OCI-LY7 (cell line): Measurements from ENCODE around the gene MARCHF5.

Experiments used
- EZH2phosphoT487 ChIP-seq: fragments of 200-600 bp; sonication (generic); IDR thresholded peaks from 2 replicates; pipeline ENCODE4 v1.6.1; 2018; ENCODE audit warnings: low read depth, borderline replicate concordance, mild to moderate bottlenecking, mixed run types, antibody characterized with exemption, low read length, moderate library complexity, mixed read lengths
- TF ChIP-seq, protein P1 (sequence below): fragments of 200-600 bp; sonication (generic); conservative IDR thresholded peaks from 2 replicates; pipeline ENCODE4 v1.5.1; 2014; ENCODE audit warnings: mild to moderate bottlenecking, antibody characterized with exemption, low read length, moderate library complexity, mixed read lengths

DNA sequence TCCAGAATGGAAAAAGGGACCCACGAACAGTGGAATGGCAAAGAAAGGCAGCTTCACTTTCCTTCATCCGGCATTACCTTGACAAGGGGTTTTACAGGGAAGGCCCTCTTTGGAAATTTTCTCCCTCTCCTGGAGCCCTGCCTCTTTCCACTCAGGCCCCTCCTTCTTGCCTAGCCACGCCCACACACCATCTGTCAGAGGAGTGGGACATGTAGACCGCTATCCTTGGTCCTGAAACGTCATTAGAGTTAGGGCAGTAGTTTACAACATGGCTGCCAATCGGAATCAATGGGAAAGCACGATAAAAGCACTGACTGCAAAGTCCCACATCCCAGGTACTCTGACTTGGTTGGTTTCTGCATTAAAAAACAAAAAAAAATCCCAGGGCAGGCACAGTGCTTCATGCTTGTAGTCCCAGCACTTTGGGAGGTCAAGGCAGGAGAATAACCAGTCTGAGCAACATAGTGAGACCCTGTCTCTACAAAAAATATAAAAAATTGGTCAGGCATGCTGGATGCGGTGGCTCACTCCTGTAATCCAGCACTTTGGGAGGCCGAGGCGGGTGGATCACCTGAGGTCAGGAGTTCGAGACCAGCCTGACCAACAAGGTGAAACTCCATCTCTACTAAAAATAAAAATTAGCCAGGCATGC is 96.4 kb downstream of the MARCHF5 start:
- TF ChIP-seq, protein P1, sequence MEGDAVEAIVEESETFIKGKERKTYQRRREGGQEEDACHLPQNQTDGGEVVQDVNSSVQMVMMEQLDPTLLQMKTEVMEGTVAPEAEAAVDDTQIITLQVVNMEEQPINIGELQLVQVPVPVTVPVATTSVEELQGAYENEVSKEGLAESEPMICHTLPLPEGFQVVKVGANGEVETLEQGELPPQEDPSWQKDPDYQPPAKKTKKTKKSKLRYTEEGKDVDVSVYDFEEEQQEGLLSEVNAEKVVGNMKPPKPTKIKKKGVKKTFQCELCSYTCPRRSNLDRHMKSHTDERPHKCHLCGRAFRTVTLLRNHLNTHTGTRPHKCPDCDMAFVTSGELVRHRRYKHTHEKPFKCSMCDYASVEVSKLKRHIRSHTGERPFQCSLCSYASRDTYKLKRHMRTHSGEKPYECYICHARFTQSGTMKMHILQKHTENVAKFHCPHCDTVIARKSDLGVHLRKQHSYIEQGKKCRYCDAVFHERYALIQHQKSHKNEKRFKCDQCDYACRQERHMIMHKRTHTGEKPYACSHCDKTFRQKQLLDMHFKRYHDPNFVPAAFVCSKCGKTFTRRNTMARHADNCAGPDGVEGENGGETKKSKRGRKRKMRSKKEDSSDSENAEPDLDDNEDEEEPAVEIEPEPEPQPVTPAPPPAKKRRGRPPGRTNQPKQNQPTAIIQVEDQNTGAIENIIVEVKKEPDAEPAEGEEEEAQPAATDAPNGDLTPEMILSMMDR: no peak
- no peak for TF ChIP-seq EZH2phosphoT487
